ENCODE data around the gene GNL2.

Gene GNL2

GRCh38 chr1:37629008-37629407, 33.3 kb upstream of the GNL2 start:
- no peak overlapping the region for H3K4me3 ChIP-seq (ENCODE audit: low read depth, low read length)
- no peak for TF ChIP-seq CTCF (IDR thresholded peaks at IDR 0.05; ENCODE audit: low read depth, low read length)
- no peak for TF ChIP-seq MYC (IDR thresholded peaks at IDR 0.05; ENCODE audit: low read depth, low read length)
- no peak for TF ChIP-seq MAX (IDR thresholded peaks at IDR 0.05; ENCODE audit: low read depth, low read length)
- TF ChIP-seq POLR2A (IDR thresholded peaks at IDR 0.05; ENCODE audit: extremely low read depth, insufficient read length): no peak
- no peak for DNase-seq (ENCODE audit: low read depth)

DNA sequence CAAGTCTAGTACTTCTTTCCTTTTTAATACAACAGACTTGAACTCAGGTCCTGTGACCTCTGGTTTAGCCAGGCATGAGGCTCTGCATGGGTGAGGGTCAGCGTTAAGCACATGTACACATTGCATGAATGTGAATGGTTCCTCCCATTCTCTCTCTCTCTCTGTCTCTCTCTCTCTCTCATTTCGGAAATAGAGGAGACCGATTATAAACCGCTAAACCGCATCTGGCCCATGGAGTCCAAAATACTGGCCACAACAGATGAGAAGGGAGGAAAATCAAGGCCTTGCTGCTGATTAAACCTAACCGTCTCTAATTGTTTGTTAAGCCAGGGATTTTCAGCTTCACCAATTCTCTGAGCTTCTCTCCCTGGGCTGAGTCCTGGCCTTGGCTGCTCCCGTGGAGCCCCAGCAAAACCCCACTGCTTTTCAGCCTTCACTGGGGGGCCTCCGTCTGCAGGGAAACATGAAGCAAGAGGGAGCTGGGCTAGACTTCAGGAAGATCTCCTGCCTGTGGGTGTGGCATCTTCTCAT, 32.4 kb upstream of the GNL2 start:
- TF ChIP-seq CTCF (IDR thresholded peaks at IDR 0.05; ENCODE audit: low read depth, low read length) (no peak), MAX (IDR thresholded peaks at IDR 0.05; ENCODE audit: low read depth, low read length) (no peak), MYC (IDR thresholded peaks at IDR 0.05; ENCODE audit: low read depth, low read length) (no peak), POLR2A (IDR thresholded peaks at IDR 0.05; ENCODE audit: extremely low read depth, insufficient read length) (no peak)
- no peak overlapping the region for H3K4me3 ChIP-seq (ENCODE audit: low read depth, low read length)
- DNase-seq (ENCODE audit: low read depth): peak; percentile 69

- H3K4me3 ChIP-seq (ENCODE audit: low read depth, low read length): no peak overlapping the region
- no peak for DNase-seq (ENCODE audit: low read depth)
- TF ChIP-seq CTCF (IDR thresholded peaks at IDR 0.05; ENCODE audit: low read depth, low read length): peak; percentile 9
- TF ChIP-seq MAX (IDR thresholded peaks at IDR 0.05; ENCODE audit: low read depth, low read length): no peak
Observed at GRCh38 chr1:37622131-37622530, 26.4 kb upstream of the GNL2 start.

DNA sequence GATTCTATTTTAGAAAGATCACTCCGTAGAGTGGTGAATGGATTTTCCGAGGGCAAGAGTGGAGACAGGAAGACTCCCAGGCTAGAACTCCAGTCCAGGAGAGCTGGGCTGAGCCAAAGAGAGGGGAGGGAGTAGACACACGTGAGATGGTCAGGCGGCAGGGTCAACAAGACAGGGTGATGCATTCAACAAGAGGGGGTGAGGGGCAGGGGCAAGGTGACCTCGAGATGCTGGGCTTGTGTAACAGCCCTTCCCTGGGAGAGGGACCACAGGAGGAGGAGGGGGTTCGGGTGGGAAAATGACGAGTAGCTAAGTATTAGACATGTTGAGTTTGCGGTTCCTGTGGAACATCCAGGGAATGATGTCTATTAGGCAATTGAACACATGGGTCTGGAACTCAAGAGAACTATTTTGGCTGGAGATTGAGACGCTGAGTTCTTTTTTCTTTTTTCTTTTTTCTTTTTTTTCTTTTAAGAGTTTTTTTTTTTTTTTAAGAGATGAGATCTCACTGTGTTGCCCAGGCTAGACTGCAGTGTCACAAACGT, 25.7 kb upstream of the GNL2 start:
- no peak for TF ChIP-seq MAX (IDR thresholded peaks at IDR 0.05; ENCODE audit: low read depth, low read length)
- no peak for TF ChIP-seq MYC (IDR thresholded peaks at IDR 0.05; ENCODE audit: low read depth, low read length)
- TF ChIP-seq CTCF (IDR thresholded peaks at IDR 0.05; ENCODE audit: low read depth, low read length): no peak
- TF ChIP-seq POLR2A (IDR thresholded peaks at IDR 0.05; ENCODE audit: extremely low read depth, insufficient read length): no peak
- no peak overlapping the region for H3K4me3 ChIP-seq (ENCODE audit: low read depth, low read length)
- no peak for DNase-seq (ENCODE audit: low read depth)

- no peak for DNase-seq (ENCODE audit: low read depth)
- H3K4me3 ChIP-seq (ENCODE audit: low read depth, low read length): no peak overlapping the region
- TF ChIP-seq CTCF (IDR thresholded peaks at IDR 0.05; ENCODE audit: low read depth, low read length) (no peak), MAX (IDR thresholded peaks at IDR 0.05; ENCODE audit: low read depth, low read length) (no peak), POLR2A (IDR thresholded peaks at IDR 0.05; ENCODE audit: extremely low read depth, insufficient read length) (no peak), MYC (IDR thresholded peaks at IDR 0.05; ENCODE audit: low read depth, low read length) (no peak)
Observed at GRCh38 chr1:37620707-37621106, 25.0 kb upstream of the GNL2 start.
